ENCODE measurements around the gene CTAGE9.

DNA sequence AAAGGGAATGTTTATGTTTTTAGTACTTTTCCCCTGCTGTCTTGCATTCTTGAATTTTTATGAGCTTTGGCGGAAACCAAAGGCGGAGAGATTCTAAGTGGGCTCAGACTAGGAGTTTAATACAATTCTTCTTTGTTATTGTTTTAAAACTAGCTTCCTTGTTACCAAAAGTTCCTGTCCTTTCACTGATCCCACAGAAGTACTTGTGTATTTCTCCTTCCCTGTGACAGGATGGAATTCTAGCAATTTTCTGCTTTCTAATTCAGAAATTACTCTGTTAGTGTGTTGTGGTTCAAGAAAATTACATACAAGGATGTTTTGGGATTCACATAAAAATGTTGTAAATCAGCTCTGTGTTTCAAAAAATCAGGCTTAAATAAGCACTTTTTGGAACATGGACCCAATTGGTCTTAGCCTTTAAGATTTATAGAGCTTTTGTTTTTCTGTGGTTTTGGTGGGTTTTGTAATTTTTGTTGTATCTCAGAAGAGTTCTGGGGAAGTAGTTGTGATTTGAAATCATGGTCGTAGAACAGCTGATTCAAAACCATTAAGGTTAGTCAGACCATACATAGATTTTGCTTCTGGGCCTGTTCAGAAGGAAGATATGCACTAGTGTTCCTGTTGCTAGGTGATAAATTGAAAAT, 17.6 kb upstream of the CTAGE9 start:
- TF ChIP-seq, protein P1, sequence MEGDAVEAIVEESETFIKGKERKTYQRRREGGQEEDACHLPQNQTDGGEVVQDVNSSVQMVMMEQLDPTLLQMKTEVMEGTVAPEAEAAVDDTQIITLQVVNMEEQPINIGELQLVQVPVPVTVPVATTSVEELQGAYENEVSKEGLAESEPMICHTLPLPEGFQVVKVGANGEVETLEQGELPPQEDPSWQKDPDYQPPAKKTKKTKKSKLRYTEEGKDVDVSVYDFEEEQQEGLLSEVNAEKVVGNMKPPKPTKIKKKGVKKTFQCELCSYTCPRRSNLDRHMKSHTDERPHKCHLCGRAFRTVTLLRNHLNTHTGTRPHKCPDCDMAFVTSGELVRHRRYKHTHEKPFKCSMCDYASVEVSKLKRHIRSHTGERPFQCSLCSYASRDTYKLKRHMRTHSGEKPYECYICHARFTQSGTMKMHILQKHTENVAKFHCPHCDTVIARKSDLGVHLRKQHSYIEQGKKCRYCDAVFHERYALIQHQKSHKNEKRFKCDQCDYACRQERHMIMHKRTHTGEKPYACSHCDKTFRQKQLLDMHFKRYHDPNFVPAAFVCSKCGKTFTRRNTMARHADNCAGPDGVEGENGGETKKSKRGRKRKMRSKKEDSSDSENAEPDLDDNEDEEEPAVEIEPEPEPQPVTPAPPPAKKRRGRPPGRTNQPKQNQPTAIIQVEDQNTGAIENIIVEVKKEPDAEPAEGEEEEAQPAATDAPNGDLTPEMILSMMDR (IDR thresholded peaks at IDR 0.05; ENCODE audit: insufficient read depth, low read length, poor library complexity, severe bottlenecking): no peak
- TF ChIP-seq EZH2phosphoT487 (conservative IDR thresholded peaks at IDR 0.05; ENCODE audit: low read length): no peak
